Measurements from ENCODE around the gene ZC3H11A.
"Not testable (repeated sequence)": the region's sequence is repeated elsewhere in the genome, so short reads cannot be mapped to it uniquely, and the experiment has no call there.

The ZC3H11A gene

GRCh38 chr1:203795441-203796235 lies at the start of gene ZC3H11A, which contains the start of gene ZBED6:
TSS of gene ZC3H11A (plus strand) at chr1:203795623. CDS start at chr1:203817071, 21,448 bp downstream.
TSS of gene ZBED6 (plus strand) at chr1:203795623. CDS start at chr1:203797523, 1,900 bp downstream.
- peak; percentile 99 for DNase-seq (ENCODE audit: low read depth, low spot score)

- DNase-seq (ENCODE audit: low read depth, low spot score), result no peak
Measured at GRCh38 chr1:203746281-203746680, 49.1 kb upstream of the ZC3H11A start.

GRCh38 chr1:203751051-203751450 lies 44.4 kb upstream of the ZC3H11A start:
- DNase-seq (ENCODE audit: low read depth, low spot score), result peak; percentile 75

DNA sequence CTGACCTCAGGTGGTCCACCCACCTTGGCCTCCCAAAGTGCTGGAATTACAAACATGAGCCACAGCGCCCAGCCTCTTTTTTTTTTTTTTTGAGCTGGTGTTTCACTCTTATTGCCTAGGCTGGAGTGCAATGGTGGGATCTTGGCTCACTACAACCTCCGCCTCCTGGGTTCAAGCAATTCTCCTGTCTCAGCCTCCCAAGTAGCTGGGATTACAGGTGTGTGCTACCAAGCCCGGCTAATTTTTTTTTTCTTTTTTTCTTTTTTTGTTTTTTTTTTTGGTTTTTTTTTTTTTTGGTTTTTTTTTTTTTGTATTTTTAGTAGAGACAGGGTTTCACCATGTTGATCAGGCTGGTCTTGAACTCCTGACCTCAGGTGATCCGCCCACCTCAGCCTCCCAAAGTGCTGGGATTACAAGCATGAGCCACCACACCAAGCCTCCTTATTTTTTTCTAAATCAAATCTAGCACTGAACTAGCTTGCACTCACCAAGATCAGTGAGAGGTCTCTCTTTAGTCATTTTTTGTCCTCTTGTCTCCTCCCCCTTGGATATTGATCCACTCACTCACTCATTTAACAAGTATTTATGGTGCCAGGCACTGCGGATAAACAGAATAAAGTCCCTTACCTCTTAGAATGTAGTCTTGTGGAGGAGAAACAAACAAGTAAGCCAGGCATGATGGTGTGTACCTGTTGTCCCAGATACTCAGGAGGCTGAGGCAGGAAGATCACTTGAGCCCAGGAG lies 43.6 kb upstream of the ZC3H11A start:
- DNase-seq (ENCODE audit: low read depth, low spot score), result not testable (repeated sequence)

GRCh38 chr1:203754455-203754864 lies 41.0 kb upstream of the ZC3H11A start:
- no peak for DNase-seq (ENCODE audit: low read depth, low spot score)

GRCh38 chr1:203756036-203756435 lies 39.4 kb upstream of the ZC3H11A start:
- DNase-seq (ENCODE audit: low read depth, low spot score), result no peak

- not testable (repeated sequence) for DNase-seq (ENCODE audit: low read depth, low spot score)
Measured at GRCh38 chr1:203758749-203759148, 36.7 kb upstream of the ZC3H11A start.

- no peak for DNase-seq (ENCODE audit: low read depth, low spot score)
Measured at GRCh38 chr1:203760506-203760905, 34.9 kb upstream of the ZC3H11A start.

GRCh38 chr1:203761958-203762357 lies 33.5 kb upstream of the ZC3H11A start:
- peak; percentile 14 for DNase-seq (ENCODE audit: low read depth, low spot score)

DNA sequence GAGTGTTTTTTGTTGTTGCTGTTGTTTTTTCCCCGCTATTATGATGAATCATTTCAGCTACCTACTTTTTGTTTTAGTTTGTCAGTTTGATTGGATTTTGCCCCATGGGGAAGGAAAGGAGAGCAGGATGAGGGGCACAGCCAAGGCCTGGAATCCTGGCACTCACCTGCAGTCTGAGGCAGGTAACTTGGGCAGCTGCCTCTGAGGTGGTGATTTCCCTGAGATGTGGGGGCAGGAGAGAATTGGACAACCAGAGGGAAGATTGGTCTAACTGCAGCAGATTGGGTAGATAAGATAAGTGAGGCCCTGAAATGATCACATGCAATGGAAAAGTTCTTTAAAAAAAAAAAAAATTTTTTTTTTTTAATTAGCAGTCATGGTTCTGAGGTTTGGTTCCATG lies 31.9 kb upstream of the ZC3H11A start:
- no peak for DNase-seq (ENCODE audit: low read depth, low spot score)

- DNase-seq (ENCODE audit: low read depth, low spot score), result no peak
Measured at GRCh38 chr1:203764105-203765028, 31.1 kb upstream of the ZC3H11A start.

GRCh38 chr1:203765029-203765837 lies 30.2 kb upstream of the ZC3H11A start, which contains the start of gene LAX1:
TSS of gene LAX1 (plus strand) at chr1:203765183. CDS start at chr1:203765566, 383 bp downstream.
- DNase-seq (ENCODE audit: low read depth, low spot score), result no peak

GRCh38 chr1:203768256-203768655 lies 27.2 kb upstream of the ZC3H11A start:
- no peak for DNase-seq (ENCODE audit: low read depth, low spot score)

- peak; percentile 96 for DNase-seq (ENCODE audit: low read depth, low spot score)
Measured at GRCh38 chr1:203769505-203770343, 25.7 kb upstream of the ZC3H11A start.

DNA sequence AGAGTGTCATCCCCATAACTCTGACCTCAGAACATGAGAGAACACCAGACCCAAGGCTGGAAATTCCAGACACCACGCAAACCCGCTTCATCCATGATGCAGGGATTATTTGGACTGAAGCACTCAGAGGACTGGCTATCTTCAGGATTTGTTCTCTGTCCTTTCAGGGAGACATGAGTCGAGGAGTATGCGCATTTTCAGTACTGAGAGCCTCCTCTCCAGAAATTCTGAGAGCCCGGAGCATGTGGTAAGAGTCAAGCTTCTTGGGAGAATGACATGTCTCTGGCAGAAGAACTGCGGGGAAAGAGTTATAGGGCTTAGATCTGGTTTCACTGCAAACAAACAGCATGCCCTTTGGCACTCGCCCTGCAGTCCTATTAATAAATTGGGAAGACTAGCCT lies 23.5 kb upstream of the ZC3H11A start:
- DNase-seq (ENCODE audit: low read depth, low spot score), result no peak

GRCh38 chr1:203772836-203773235 lies 22.6 kb upstream of the ZC3H11A start:
- DNase-seq (ENCODE audit: low read depth, low spot score), result no peak

DNA sequence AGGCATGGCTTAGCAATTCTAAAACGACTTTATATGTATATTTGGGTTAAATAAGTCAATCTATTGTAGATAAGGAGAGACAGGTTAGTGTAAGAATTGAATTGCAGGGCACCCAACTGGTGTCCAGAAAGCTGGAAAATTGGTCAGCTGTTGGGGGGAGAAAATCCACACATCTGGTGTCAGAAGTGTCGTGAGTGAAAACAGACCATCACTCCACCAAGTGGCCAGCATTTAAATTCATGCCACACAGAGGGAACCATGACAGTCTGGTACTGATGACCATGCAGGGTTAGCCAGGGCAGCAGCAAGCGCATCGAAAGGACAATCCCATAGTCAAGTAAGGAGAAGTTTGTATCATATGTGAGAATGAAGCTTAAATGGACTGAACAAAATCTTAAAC lies 18.8 kb upstream of the ZC3H11A start:
- DNase-seq (ENCODE audit: low read depth, low spot score), result no peak

DNA sequence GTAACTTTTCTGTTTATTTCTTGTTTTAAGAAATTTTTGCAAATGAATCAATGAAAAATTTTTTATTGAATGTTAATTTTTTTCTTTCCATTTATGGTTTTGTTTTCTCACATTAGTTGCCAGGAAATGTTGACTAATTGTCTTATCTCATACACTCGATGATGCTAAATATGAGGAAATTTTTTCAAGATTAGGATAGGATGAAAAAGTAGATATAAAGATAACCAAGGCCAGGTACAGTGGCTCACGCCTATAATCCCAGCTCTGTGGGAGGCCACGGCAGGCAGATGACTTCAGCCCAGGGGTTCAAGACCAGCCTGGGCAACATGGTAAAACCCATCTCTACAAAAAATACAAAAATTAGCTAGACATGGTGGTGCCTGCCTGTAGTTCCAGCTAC lies 17.8 kb upstream of the ZC3H11A start:
- no peak for DNase-seq (ENCODE audit: low read depth, low spot score)

DNA sequence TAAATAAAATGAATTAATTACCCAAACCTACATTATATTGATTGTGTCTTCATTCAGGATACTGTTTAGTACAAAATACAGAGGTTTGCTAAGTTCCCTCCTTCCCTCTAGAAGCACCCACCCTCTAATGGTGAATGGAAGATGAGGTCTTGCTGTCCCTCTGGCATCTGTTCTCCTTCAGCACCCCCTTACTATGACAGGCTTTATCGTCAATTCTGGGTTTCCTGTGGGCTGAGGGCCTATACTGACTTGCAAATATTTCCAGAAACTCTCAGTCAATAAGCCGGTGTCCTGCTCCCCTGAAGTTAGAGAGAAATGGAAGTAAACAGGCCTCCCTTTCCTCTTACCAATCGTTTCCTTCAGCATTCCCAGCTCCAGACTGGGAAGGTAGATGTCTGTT lies 17.3 kb upstream of the ZC3H11A start:
- no peak for DNase-seq (ENCODE audit: low read depth, low spot score)

- DNase-seq (ENCODE audit: low read depth, low spot score), result no peak
Measured at GRCh38 chr1:203778789-203779188, 16.6 kb upstream of the ZC3H11A start.

All from astrocyte of the hippocampus (primary cell).